Heart left ventricle (tissue), 16 donors: ENCODE data around the gene CACTIN. TPM values are rescaled to one million over a fixed set of nuclear protein-coding genes. Genes with fewer than 3 reads are reported as not detected.

ENCODE experiments used
- ATAC-seq, 4 donors: fragments of 200-7000 bp; cut with Tn5 transposase; one replicate each; pipeline ENCODE4 v1.9.1; 2020 to 2022; ENCODE audit warnings: moderate library complexity in 4 of 4, mild to moderate bottlenecking in 3 of 4, moderate number of reproducible peaks in 1 of 4
- DNase-seq, 5 donors: peaks; one replicate each; pipeline ENCODE4 v3.0.0-alpha.2; 2020
- H3K27ac ChIP-seq, 12 donors: fragments of 200-600 bp; sonication (generic) in 4 of 12; one replicate each; pipeline versions ENCODE4 v1.5.0 to v1.8.0; 2016 to 2022; ENCODE audit warnings: mild to moderate bottlenecking in 2 of 12
- H3K27me3 ChIP-seq, 9 donors: fragments of 200-600 bp; sonication (generic) in 2 of 9; one replicate each; pipeline versions ENCODE4 v1.5.1 to v1.8.0; 2016 to 2022; ENCODE audit warnings: mild to moderate bottlenecking in 3 of 9
- H3K36me3 ChIP-seq, 9 donors: fragments of 200-600 bp; sonication (generic) in 2 of 9; one replicate each; pipeline versions ENCODE4 v1.5.0 to v1.8.0; 2018 to 2022; ENCODE audit warnings: mild to moderate bottlenecking in 2 of 9
- H3K4me1 ChIP-seq, 12 donors: fragments of 200-600 bp; sonication (generic) in 4 of 12; one replicate each; pipeline versions ENCODE4 v1.5.0 to v1.8.0; 2016 to 2022; ENCODE audit warnings: mild to moderate bottlenecking in 3 of 12
- H3K4me3 ChIP-seq, 12 donors: fragments of 200-600 bp; sonication (generic) in 4 of 12; one replicate each; pipeline versions ENCODE4 v1.5.0 to v1.8.0; 2017 to 2022; ENCODE audit warnings: mild to moderate bottlenecking in 9 of 12, moderate library complexity in 4 of 12
- H3K9me3 ChIP-seq, 12 donors: fragments of 200-600 bp; sonication (generic) in 4 of 12; one replicate each; pipeline versions ENCODE4 v1.5.0 to v1.8.0; 2016 to 2022; ENCODE audit warnings: mild to moderate bottlenecking in 1 of 12
- POLR2A ChIP-seq, 2 donors: fragments of 450-650 bp; IDR thresholded peaks; one replicate each; pipeline ENCODE4 v1.6.1; 2017; ENCODE audit warnings: antibody characterized with exemption in 2 of 2, mild to moderate bottlenecking in 2 of 2, moderate library complexity in 2 of 2
- WGBS, 4 donors: extraction: QIAGEN DNeasy Blood & Tissue Kit in 2 of 4; methylation state at CpG; one replicate each; pipeline versions ENCODE4 v1.1.5 to v1.1.7; 2013 to 2018; 5-methylcytosine and 5-hydroxymethylcytosine counted together
- intact Hi-C, 10 donors: fragments of 100-400 bp; cut with DNase I; formaldehyde crosslinking; loops; one replicate each; pipeline versions ENCODE4 v1.11.1 to v1.14.2; 2022
- polyA plus RNA-seq, 2 donors: library from polyadenylated mRNA; stranded (reverse); fragments of 200-250 nt; gene quantifications; one replicate each; pipeline ENCODE4 v1.2.3, GENCODE V29; 2013
- total RNA-seq, 9 donors: library from RNA; depleted of rRNA in 2 of 9; stranded (reverse); fragments of >200 nt in 2 of 9; fragmentation: NEBNext Ultra II Directional in 3 of 9; extraction: Animal tissue kit (Norgen Biotek cat#: 25700) in 3 of 9; gene quantifications; one replicate each; pipeline versions ENCODE4 v1.1.0 to v1.2.4, GENCODE V29; 2016 to 2023
- TF ChIP-seq, protein P1 (sequence below), 12 donors: fragments of 200-600 bp; sonication (generic) in 4 of 12; IDR thresholded peaks; one replicate each; pipeline versions ENCODE4 v1.5.0 to v1.8.0; 2018 to 2022; ENCODE audit warnings: antibody characterized with exemption in 12 of 12, mild to moderate bottlenecking in 5 of 12
- donor health status: ischemic (EF 13 %, LVEDD 7.1; RV severe dilation, severe dysfunction).
- donor health status: healthy with polysubstance abuse.
- donor health status: DM: no; HTN: yes; CAD: no.
- donor health status: DM: no; HTN: no; CAD: no.
- donor health status: ischemic (EF 25% LVEDD 6.9; RV normal size, moderate dysfunction).
- donor health status: ischemic (EF 25% LVEDD 5.7; RV mildly dilated, moderate dysfunction).
- donor health status: healthy.
- donor health status: DM: yes; HTN: yes; CAD: no.
- donor health status: ischemic (EF 35%, LVEDD 5.7; RV mildly dilated, moderate dysfunction).
- donor health status: nonischemic (EF 11% LVEDD 7.7; RV severe dilation, severe dysfunction).
- donor health status: DM: yes; HTN: yes; CAD: no.
- donor health status: PGD.
- donor health status: ischemic (EF 29% LVEDD 5.4; RV normal size, mild dysfunction).
- donor health status: nonischemic (EF 23%, LVEDD 6.1; RV moderate dilation, normal function).

The CACTIN gene
- total and polyA plus RNA-seq, 11 donors = 9.8 to 23.4 (median 14.1) TPM

DNA sequence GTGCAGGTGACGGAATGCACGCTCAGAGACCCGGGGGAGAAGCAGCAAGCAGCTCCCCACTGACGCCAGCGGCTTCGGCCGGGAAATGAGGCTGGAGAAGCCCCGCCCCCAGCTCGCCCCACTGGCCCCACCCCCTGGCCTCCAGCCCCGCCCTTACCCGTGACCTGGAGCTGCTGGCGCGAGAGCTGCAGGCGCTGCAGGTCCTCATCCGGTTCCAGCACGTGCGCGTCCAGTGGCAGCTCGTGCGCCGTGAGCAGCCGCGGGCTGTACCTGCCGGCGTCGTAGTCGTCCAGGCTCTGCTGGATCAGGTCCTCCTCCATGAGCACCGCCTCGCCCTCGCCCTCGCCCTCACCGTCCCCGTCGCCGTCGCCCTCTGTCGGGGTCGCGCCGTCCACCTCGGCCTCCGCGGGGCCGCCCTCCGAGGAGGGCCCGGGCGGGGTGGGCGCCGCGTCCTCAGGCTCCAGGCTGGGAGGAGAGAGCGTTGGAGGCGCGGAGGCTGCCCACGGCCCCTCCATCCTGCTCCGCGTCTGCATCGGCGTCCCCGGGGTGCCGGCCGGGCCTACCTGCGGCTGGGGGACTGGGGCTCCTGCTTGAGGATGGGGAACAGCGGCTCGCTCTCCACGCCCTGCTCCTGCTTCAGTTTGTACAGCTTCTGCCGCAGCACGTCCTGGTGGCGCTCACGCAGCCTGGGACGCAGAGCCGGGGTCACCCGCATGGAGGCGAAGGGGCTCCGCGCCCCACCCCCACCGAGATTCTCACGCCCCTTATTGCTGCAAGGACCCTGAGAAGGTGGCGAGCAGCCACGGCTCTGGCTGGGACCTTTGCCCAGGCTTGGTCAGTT, 13.5 kb downstream of the CACTIN start:
- TF ChIP-seq POLR2A (IDR thresholded peaks at IDR 0.05) = no peak
- TF ChIP-seq, protein P1, sequence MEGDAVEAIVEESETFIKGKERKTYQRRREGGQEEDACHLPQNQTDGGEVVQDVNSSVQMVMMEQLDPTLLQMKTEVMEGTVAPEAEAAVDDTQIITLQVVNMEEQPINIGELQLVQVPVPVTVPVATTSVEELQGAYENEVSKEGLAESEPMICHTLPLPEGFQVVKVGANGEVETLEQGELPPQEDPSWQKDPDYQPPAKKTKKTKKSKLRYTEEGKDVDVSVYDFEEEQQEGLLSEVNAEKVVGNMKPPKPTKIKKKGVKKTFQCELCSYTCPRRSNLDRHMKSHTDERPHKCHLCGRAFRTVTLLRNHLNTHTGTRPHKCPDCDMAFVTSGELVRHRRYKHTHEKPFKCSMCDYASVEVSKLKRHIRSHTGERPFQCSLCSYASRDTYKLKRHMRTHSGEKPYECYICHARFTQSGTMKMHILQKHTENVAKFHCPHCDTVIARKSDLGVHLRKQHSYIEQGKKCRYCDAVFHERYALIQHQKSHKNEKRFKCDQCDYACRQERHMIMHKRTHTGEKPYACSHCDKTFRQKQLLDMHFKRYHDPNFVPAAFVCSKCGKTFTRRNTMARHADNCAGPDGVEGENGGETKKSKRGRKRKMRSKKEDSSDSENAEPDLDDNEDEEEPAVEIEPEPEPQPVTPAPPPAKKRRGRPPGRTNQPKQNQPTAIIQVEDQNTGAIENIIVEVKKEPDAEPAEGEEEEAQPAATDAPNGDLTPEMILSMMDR (IDR thresholded peaks at IDR 0.05) = no peak
- Histone ChIP-seq H3K4me1 (peaks cover 5 to 33% (median 19%) of the 10 kb centered on the region in 12 donors), H3K27me3 (no peaks in the 10 kb centered on the region), H3K9me3 (no peaks in the 10 kb centered on the region), H3K27ac (peak overlapping the region in 1 of 12 donors; percentile 17), H3K4me3 (no peak overlapping the region), H3K36me3 (peaks cover 0 to 56% (median 25%) of the 10 kb centered on the region in 9 donors)
- 87 to 89% (median 88%) methylated on average over 57 to 79 of the region's 79 CpGs for WGBS, 4 donors
- intact Hi-C loops = loop anchor here in 2 of 10 donors (10.0 kb wide), 2 partner anchors 58 to 308 kb away; partner anchors contain the start of gene MFSD12 (in 1 of the 2)
- ATAC-seq = no peak
- DNase-seq = peak in 1 of 5 donors; percentile 62

DNA sequence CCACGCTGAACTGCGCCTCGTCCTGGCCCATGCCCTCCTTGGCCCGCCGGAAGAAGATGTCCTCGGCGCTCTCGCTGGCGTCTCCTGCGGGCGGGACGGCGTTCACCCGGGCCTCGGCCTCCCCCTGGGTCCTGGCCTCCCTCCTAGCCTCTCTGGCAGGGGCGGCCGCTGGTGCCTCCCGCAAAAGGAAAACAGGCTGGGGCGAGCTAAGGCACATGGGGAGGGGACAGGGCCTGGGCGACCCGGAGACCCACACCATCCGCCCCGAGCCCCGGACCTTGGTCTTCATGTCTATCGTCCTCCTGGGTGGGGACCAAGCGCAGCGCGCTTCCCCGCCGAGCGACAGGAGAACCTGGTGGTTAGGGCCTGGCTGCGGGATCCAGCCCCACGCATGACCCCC, 14.3 kb downstream of the CACTIN start:
- Histone ChIP-seq H3K4me3 (no peak overlapping the region), H3K9me3 (no peaks in the 10 kb centered on the region), H3K4me1 (peaks cover 5 to 35% (median 20%) of the 10 kb centered on the region in 12 donors), H3K27ac (no peak overlapping the region), H3K27me3 (no peaks in the 10 kb centered on the region), H3K36me3 (peaks cover 0 to 53% (median 25%) of the 10 kb centered on the region in 9 donors)
- TF ChIP-seq, protein P1 (IDR thresholded peaks at IDR 0.05) = no peak
- no peak for TF ChIP-seq POLR2A (IDR thresholded peaks at IDR 0.05)
- intact Hi-C loops = loop anchor here in 2 of 10 donors (10.0 kb wide), 2 partner anchors 58 to 308 kb away; partner anchors contain the start of gene MFSD12 (in 1 of the 2)
- ATAC-seq (no peak), DNase-seq (peak in 1 of 5 donors; percentile 45)
- 96 to 97% (median 97%) methylated on average over 31 to 33 of the region's 33 CpGs for WGBS, 4 donors

DNA sequence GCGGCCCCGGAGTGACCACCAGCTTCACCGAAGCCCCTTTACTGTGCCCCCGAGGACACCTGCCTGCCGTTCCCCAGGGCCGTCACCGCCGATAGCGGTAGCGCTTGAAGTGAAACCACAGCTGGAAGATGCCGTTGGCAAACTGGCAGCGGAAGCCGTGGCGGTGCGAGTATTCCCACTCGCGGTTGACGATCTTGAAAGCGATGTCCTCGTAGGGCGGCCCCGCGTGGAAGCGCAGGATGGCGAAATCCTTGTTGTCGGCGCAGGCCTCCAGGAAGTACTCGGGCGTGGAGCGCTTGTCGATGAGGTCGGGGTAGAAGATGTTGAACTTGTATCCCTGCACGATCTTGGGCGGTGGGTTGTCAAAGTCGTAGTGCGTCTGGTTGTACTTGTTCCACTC, 14.7 kb downstream of the CACTIN start:
- H3K27me3 ChIP-seq = peaks cover 0 to 4% (median 0%) of the 10 kb centered on the region in 9 donors
- TF ChIP-seq, protein P1 (IDR thresholded peaks at IDR 0.05) = no peak
- TF ChIP-seq POLR2A (IDR thresholded peaks at IDR 0.05) = no peak
- H3K4me1 ChIP-seq = peaks cover 5 to 37% (median 25%) of the 10 kb centered on the region in 12 donors
- ATAC-seq (no peak), DNase-seq (peak in 1 of 5 donors; percentile 57)
- intact Hi-C loops = loop anchor here in 2 of 10 donors (10.0 kb wide), 2 partner anchors 57 to 307 kb away; partner anchors contain the start of gene MFSD12 (in 1 of the 2)
- 92 to 97% (median 96%) methylated on average over 35 to 36 of the region's 36 CpGs for WGBS, 4 donors
- peaks cover 0 to 48% (median 24%) of the 10 kb centered on the region in 9 donors for H3K36me3 ChIP-seq
- H3K4me3 ChIP-seq = no peak overlapping the region
- no peaks in the 10 kb centered on the region for H3K9me3 ChIP-seq
- no peak overlapping the region for H3K27ac ChIP-seq
